ENCODE data around the gene KCNQ4. TPM values are rescaled to one million over a fixed set of nuclear protein-coding genes. Genes with fewer than 3 reads are reported as not detected.

The KCNQ4 gene
- total and polyA plus RNA-seq, 10 of the 15 experiments (the other 5 are each of a cell fraction or from before 2014, with no cell fraction given) = 0.04 to 0.18 (median 0.08) TPM; not detected in 2

DNA sequence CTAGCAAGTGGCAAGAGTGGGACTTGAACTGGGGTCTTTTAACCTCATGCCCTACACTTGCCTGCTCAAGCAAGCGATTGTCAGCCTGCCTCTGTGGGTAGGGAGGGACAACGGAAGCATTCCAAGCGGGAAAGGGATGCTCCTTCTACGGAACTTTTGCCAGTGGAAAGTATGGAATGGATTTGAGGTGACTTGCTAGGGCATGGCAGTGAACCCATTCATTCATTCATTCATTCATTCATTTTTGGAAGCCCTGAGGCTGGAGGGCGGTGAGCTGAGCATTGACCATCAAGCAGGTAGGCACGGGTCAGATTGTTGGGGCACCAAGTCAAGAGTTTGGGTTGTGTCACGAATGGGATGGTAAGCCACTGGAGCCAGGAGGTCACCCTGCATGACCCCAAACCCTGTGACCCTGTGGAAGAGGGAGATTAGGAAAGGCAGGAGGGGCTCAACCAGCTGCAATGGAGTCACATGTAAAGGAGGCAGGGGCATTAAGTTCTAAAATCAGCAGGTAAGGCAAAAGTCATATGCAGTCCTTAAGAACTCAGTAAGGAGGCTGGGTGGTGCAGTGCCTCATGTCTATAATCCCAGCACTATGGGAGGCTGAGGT is 90.4 kb downstream of the KCNQ4 start:
- 56% methylated on average over 7 of the region's 7 CpGs for WGBS (ENCODE audit: insufficient coverage, insufficient replicate concordance, low lambda C conversion rate, missing lambda C conversion rate)
- BruUV-seq (replicated peaks) = no TSS peak
- Histone ChIP-seq H3K27me3 (replicated peaks in 1 of 2; ENCODE audit: control insufficient read depth in 2 of 2, insufficient read depth in 2 of 2, low read length in 1 of 2) (no peaks in the 10 kb centered on the region), H3K4me2 (ENCODE audit: control insufficient read depth, insufficient read depth) (no peak overlapping the region), H3K79me2 (ENCODE audit: control insufficient read depth, insufficient read depth, low read length) (no peaks in the 10 kb centered on the region), H4K20me1 (ENCODE audit: control insufficient read depth, insufficient read depth) (no peaks in the 10 kb centered on the region), H3K36me3 (ENCODE audit: control insufficient read depth in 2 of 2, insufficient read depth in 2 of 2, low read length in 1 of 2) (no peaks in the 10 kb centered on the region), H3K27ac (ENCODE audit: control insufficient read depth, insufficient read depth) (no peak overlapping the region), H3K4me1 (ENCODE audit: control insufficient read depth, insufficient read depth, low read length) (peaks cover 3% of the 10 kb centered on the region; the same call in 1 of the 2 replicates), H3K4me3 (no peak overlapping the region), H2AFZ (ENCODE audit: control insufficient read depth, low read depth, low read length) (no peak overlapping the region), H3K9me3 (replicated peaks; ENCODE audit: control insufficient read depth, insufficient read depth, low read length) (peaks cover 8% of the 10 kb centered on the region; the same call in 2 of the 3 replicates), H3K9ac (ENCODE audit: control insufficient read depth, insufficient read depth, low read length) (no peak overlapping the region)
- in situ Hi-C loops (cut with MboI) = no loop called here
- FAIRE-seq (no peak), DNase-seq (ENCODE audit: low read depth, low spot score) (no peak), ATAC-seq (no peak)
- CTCF ChIA-PET = interaction anchor here (2.4 kb wide), 1 partner anchor 78 kb away, joined by 6 read pairs; no protein-coding TSS in a partner anchor
- RAD21 ChIA-PET (ENCODE audit: unreplicated experiment) = interaction anchor here (1.1 kb wide), 1 partner anchor 13 kb away, joined by 3 read pairs; no protein-coding TSS in a partner anchor
- POLR2A ChIA-PET = no interaction called here
- SMC1A ChIA-PET (ENCODE audit: uncharacterized antibody, unreplicated experiment) = interaction anchor here (0.8 to 1.0 kb wide), 3 partner anchors 9 to 24 kb away, joined by 3 to 4 read pairs (median 3); no protein-coding TSS in a partner anchor
- TF ChIP-seq, protein P1, sequence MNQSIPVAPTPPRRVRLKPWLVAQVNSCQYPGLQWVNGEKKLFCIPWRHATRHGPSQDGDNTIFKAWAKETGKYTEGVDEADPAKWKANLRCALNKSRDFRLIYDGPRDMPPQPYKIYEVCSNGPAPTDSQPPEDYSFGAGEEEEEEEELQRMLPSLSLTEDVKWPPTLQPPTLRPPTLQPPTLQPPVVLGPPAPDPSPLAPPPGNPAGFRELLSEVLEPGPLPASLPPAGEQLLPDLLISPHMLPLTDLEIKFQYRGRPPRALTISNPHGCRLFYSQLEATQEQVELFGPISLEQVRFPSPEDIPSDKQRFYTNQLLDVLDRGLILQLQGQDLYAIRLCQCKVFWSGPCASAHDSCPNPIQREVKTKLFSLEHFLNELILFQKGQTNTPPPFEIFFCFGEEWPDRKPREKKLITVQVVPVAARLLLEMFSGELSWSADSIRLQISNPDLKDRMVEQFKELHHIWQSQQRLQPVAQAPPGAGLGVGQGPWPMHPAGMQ (IDR thresholded peaks at IDR 0.05; ENCODE audit: borderline replicate concordance) = no peak
- TF ChIP-seq EGR1 (IDR thresholded peaks at IDR 0.05; ENCODE audit: borderline replicate concordance in 1 of 2, low read depth in 2 of 2, low read length in 2 of 2) (no peak), JUND (IDR thresholded peaks at IDR 0.05; ENCODE audit: low read depth, low read length) (no peak), DPF2 (IDR thresholded peaks at IDR 0.05) (no peak), PAX8 (IDR thresholded peaks at IDR 0.05) (no peak), CHD2 (IDR thresholded peaks at IDR 0.05; ENCODE audit: borderline replicate concordance, low read depth, low read length) (no peak), CREM (IDR thresholded peaks at IDR 0.05; ENCODE audit: low read depth) (no peak), BRCA1 (IDR thresholded peaks at IDR 0.05; ENCODE audit: low read depth, low read length) (no peak), SMAD5 (IDR thresholded peaks at IDR 0.05; ENCODE audit: low read depth) (no peak)
- TF ChIP-seq, protein P2, sequence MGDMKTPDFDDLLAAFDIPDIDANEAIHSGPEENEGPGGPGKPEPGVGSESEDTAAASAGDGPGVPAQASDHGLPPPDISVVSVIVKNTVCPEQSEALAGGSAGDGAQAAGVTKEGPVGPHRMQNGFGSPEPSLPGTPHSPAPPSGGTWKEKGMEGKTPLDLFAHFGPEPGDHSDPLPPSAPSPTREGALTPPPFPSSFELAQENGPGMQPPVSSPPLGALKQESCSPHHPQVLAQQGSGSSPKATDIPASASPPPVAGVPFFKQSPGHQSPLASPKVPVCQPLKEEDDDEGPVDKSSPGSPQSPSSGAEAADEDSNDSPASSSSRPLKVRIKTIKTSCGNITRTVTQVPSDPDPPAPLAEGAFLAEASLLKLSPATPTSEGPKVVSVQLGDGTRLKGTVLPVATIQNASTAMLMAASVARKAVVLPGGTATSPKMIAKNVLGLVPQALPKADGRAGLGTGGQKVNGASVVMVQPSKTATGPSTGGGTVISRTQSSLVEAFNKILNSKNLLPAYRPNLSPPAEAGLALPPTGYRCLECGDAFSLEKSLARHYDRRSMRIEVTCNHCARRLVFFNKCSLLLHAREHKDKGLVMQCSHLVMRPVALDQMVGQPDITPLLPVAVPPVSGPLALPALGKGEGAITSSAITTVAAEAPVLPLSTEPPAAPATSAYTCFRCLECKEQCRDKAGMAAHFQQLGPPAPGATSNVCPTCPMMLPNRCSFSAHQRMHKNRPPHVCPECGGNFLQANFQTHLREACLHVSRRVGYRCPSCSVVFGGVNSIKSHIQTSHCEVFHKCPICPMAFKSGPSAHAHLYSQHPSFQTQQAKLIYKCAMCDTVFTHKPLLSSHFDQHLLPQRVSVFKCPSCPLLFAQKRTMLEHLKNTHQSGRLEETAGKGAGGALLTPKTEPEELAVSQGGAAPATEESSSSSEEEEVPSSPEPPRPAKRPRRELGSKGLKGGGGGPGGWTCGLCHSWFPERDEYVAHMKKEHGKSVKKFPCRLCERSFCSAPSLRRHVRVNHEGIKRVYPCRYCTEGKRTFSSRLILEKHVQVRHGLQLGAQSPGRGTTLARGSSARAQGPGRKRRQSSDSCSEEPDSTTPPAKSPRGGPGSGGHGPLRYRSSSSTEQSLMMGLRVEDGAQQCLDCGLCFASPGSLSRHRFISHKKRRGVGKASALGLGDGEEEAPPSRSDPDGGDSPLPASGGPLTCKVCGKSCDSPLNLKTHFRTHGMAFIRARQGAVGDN (IDR thresholded peaks at IDR 0.05) = no peak
- TF ChIP-seq, protein P3, sequence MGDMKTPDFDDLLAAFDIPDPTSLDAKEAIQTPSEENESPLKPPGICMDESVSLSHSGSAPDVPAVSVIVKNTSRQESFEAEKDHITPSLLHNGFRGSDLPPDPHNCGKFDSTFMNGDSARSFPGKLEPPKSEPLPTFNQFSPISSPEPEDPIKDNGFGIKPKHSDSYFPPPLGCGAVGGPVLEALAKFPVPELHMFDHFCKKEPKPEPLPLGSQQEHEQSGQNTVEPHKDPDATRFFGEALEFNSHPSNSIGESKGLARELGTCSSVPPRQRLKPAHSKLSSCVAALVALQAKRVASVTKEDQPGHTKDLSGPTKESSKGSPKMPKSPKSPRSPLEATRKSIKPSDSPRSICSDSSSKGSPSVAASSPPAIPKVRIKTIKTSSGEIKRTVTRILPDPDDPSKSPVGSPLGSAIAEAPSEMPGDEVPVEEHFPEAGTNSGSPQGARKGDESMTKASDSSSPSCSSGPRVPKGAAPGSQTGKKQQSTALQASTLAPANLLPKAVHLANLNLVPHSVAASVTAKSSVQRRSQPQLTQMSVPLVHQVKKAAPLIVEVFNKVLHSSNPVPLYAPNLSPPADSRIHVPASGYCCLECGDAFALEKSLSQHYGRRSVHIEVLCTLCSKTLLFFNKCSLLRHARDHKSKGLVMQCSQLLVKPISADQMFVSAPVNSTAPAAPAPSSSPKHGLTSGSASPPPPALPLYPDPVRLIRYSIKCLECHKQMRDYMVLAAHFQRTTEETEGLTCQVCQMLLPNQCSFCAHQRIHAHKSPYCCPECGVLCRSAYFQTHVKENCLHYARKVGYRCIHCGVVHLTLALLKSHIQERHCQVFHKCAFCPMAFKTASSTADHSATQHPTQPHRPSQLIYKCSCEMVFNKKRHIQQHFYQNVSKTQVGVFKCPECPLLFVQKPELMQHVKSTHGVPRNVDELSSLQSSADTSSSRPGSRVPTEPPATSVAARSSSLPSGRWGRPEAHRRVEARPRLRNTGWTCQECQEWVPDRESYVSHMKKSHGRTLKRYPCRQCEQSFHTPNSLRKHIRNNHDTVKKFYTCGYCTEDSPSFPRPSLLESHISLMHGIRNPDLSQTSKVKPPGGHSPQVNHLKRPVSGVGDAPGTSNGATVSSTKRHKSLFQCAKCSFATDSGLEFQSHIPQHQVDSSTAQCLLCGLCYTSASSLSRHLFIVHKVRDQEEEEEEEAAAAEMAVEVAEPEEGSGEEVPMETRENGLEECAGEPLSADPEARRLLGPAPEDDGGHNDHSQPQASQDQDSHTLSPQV (IDR thresholded peaks at IDR 0.05) = no peak
- intact Hi-C loops (cut with micrococcal nuclease; ENCODE audit: unreplicated experiment) = no loop called here

Data from GM12878 (cell line).